ENCODE data around the gene RIMS1.

- TF ChIP-seq CTCF (IDR thresholded peaks at IDR 0.05; ENCODE audit: low read depth, low read length) (no peak), EZH2phosphoT487 (IDR thresholded peaks at IDR 0.05; ENCODE audit: low read depth) (no peak)
Measured at GRCh38 chr6:72206606-72207005, 320.3 kb downstream of the RIMS1 start.

Data from OCI-LY3 (cell line).